ENCODE data around the gene TRHDE. TPM values are rescaled to one million over a fixed set of nuclear protein-coding genes. Genes with fewer than 3 reads are reported as not detected.

The TRHDE gene
- total and polyA plus RNA-seq, 8 donors, result 1.9 to 30.2 (median 17.9) TPM

- intact Hi-C loops (cut with DNase I), result no loop called here
- H3K27ac ChIP-seq, result no peak overlapping the region
- no peak for ATAC-seq
- DNase-seq, result no peak
- TF ChIP-seq CTCF (IDR thresholded peaks at IDR 0.05), result no peak
- H3K36me3 ChIP-seq, result no peaks in the 10 kb centered on the region
- H3K9me3 ChIP-seq, result no peaks in the 10 kb centered on the region
- H3K4me3 ChIP-seq, result no peak overlapping the region
- no peaks in the 10 kb centered on the region for H3K4me1 ChIP-seq
- FAIRE-seq, result no peak
- WGBS, 2 donors, result 85 to 86% methylated on average over 3 of the region's 3 CpGs
- no peaks in the 10 kb centered on the region for H3K27me3 ChIP-seq
These were observed 249.2 kb downstream of the TRHDE start for GRCh38 chr12:72521326-72521725.

DNA sequence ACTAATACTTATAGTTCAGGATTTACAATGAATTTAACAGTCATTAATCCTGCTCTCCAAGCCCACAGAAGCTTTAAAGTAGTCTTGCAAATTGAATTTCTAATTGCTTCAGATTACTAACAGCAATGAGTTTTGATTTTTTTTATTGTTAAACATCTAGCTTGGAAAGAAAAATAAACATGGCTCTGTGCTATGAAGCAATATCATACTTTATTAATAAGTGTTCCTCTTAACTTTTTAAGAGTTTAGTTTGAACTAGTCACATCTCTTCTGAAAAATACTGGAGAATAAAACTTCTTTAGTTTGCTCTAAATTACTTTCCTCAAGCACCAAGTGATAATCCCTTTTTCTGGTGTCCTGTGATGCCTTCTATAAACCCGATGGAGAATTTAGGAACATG lies 250.2 kb downstream of the TRHDE start:
- 48 to 55% methylated on average over 1 of the region's 1 CpG for WGBS, 2 donors
- intact Hi-C loops (cut with DNase I), result no loop called here
- ATAC-seq, result no peak
- TF ChIP-seq CTCF (IDR thresholded peaks at IDR 0.05), result no peak
- no peak for FAIRE-seq
- DNase-seq, result no peak
- Histone ChIP-seq H3K27me3 (no peaks in the 10 kb centered on the region), H3K4me3 (no peak overlapping the region), H3K36me3 (no peaks in the 10 kb centered on the region), H3K4me1 (no peaks in the 10 kb centered on the region), H3K27ac (no peak overlapping the region), H3K9me3 (no peaks in the 10 kb centered on the region)

GRCh38 chr12:72523754-72524153 lies 251.6 kb downstream of the TRHDE start:
- Histone ChIP-seq H3K9me3 (no peaks in the 10 kb centered on the region), H3K27me3 (no peaks in the 10 kb centered on the region), H3K4me3 (no peak overlapping the region), H3K36me3 (no peaks in the 10 kb centered on the region), H3K27ac (peak overlapping the region in 1 of 4 donors; percentile 22), H3K4me1 (no peaks in the 10 kb centered on the region)
- no peak for FAIRE-seq
- 23 to 25% methylated on average over 3 of the region's 3 CpGs for WGBS, 2 donors
- no peak for TF ChIP-seq CTCF (IDR thresholded peaks at IDR 0.05)
- DNase-seq, result no peak
- intact Hi-C loops (cut with DNase I), result no loop called here
- no peak for ATAC-seq

DNA sequence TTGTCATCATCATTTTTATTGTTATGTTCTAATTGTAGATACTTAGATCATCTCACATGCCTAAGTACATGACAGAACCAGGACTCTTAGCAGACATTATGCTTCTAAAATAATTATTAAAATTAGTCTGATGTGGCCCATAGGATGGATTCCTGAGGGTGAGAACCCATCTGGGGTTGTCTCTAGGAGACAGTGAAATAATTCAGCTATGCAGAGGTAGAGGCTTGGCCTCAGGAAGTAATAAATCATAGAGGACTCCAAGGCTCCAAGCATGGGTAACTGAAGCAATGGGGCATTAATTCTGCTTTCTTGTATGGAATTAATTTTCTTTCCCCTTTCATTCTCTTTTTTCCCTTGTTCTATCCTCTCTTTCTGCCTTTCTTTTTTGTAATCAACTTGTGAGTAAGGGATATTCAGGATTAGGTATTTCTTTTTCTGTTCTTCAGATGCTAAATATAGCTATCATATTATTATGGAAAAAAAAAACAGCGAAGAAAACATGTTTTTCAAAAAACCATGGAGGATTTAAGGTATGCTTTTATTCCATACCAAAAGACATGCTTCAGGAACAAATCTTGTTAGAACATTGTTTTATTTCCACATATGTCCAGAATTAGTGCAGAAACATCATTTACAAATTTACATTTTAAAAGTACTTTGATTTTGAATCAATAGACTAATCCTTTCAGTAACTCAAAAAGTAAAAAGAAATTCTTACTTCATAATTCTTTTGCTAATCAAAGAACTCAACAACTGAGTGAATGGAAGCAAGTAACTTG lies 263.2 kb downstream of the TRHDE start:
- TF ChIP-seq CTCF (IDR thresholded peaks at IDR 0.05), result no peak
- WGBS, 2 donors, result 92 to 98% methylated on average over 1 of the region's 1 CpG
- Histone ChIP-seq H3K9me3 (no peaks in the 10 kb centered on the region), H3K4me1 (no peaks in the 10 kb centered on the region), H3K27ac (no peak overlapping the region), H3K36me3 (no peaks in the 10 kb centered on the region), H3K4me3 (no peak overlapping the region), H3K27me3 (no peaks in the 10 kb centered on the region)
- intact Hi-C loops (cut with DNase I), result no loop called here
- ATAC-seq, result no peak
- DNase-seq, result no peak
- peak; percentile 32 for FAIRE-seq

DNA sequence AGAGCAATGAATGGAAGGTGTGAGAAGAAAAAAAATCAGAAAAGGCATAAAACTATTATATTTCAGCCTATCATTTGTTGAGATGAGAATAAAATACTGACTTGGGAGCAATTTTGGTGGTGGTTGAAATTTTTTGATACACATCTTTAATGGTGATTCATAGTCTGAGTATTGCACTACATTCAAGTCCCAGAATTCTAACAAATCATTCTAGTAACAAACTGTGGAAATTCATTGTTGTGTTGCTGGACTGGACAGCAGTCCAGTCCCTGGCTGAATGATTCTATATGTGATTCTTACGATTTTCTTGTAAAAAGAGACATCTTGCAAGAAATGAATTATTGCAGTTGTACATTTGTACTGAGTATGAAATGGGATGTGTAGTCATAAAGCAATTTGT lies 268.6 kb downstream of the TRHDE start:
- Histone ChIP-seq H3K36me3 (no peaks in the 10 kb centered on the region), H3K4me1 (no peaks in the 10 kb centered on the region), H3K27ac (no peak overlapping the region), H3K27me3 (no peaks in the 10 kb centered on the region), H3K9me3 (no peaks in the 10 kb centered on the region), H3K4me3 (no peak overlapping the region)
- 79 to 89% methylated on average over 1 of the region's 1 CpG for WGBS, 2 donors
- DNase-seq (no peak), FAIRE-seq (no peak), ATAC-seq (peak in 1 of 4 donors; percentile 19)
- TF ChIP-seq CTCF (IDR thresholded peaks at IDR 0.05), result no peak
- intact Hi-C loops (cut with DNase I), result no loop called here
